ENCODE results near the gene CLEC16A. TPM values are rescaled to one million over a fixed set of nuclear protein-coding genes. Genes with fewer than 3 reads are reported as not detected.
A peak's percentile ranks its signal among the peaks of the same experiment; 100 is the strongest.

CLEC16A gene
- total and polyA plus RNA-seq, 8 donors: 8.1 to 17.2 (median 10.7) TPM

DNA sequence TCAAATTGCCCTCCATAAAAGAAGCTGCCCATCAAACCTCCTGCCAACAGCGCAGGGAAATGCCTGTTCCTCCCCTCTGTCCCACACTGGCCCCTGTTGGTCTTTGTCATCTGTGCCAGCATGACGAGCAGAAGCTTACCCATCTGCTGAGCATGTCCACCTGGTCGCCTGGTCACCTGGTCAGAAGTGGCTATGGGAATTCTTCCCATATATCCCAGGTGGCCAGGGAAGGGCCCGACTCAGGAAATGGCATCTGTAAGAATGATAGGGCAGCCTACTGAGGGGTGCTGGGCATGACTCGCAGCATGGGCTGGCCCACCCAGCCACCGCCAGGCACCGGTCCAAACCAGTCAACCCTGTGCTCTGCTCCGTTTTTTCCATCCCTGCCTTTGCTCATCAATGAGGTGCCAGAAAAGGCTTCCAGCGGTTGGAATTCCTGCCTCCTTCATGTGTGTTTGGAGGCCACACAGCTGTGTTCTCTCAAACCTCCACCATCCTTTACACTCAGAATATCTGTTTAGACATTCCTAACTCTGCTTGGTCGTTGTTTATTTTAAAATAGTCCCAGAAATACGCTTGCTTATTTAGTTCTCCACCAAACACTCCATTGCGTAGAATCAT is 145.2 kb downstream of the CLEC16A start:
- 77% methylated on average over 12 of the region's 12 CpGs for WGBS, 2 donors
- peaks cover 0 to 7% (median 0%) of the 10 kb centered on the region in 3 donors for H3K4me1 ChIP-seq
- intact Hi-C loops (cut with DNase I): no loop called here
- no peaks in the 10 kb centered on the region for H3K36me3 ChIP-seq
- H3K27me3 ChIP-seq: no peaks in the 10 kb centered on the region
- DNase-seq: peak in 2 of 6 donors; percentile 23 to 39
- no peaks in the 10 kb centered on the region for H3K9me3 ChIP-seq
- H3K4me3 ChIP-seq: no peak overlapping the region
- TF ChIP-seq CTCF (IDR thresholded peaks at IDR 0.05): no peak
- ATAC-seq: peak in 1 of 4 donors; percentile 36
- no peak for FAIRE-seq
- H3K27ac ChIP-seq: no peak overlapping the region

DNA sequence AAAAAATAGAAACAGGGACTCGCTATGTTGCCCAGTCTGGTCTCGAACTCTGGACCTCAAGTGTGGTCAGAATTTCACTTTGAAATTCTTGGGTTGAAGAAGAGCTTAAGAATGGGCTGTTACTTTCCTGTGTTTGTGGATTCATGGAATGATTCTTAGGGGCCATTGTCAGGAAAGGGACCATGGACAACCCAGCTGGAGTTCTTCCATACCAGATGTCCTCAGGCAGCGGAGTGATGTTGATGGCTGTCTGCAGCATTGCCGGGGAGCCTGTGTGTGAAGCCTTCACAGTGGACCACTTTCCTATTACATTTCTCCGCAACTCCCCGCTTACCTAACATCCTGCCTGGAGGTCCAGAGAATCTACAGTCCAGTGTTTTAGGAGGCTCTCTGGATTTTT is 145.9 kb downstream of the CLEC16A start:
- ATAC-seq (no peak), FAIRE-seq (no peak), DNase-seq (no peak)
- TF ChIP-seq CTCF (IDR thresholded peaks at IDR 0.05): no peak
- intact Hi-C loops (cut with DNase I): no loop called here
- Histone ChIP-seq H3K9me3 (no peaks in the 10 kb centered on the region), H3K4me1 (peaks cover 0 to 9% (median 0%) of the 10 kb centered on the region in 3 donors), H3K27ac (no peak overlapping the region), H3K36me3 (no peaks in the 10 kb centered on the region), H3K4me3 (no peak overlapping the region), H3K27me3 (no peaks in the 10 kb centered on the region)
- 96% methylated on average over 6 of the region's 6 CpGs for WGBS, 2 donors

- Histone ChIP-seq H3K4me1 (peaks cover 0 to 9% (median 0%) of the 10 kb centered on the region in 3 donors), H3K27ac (no peak overlapping the region), H3K36me3 (no peaks in the 10 kb centered on the region), H3K9me3 (no peaks in the 10 kb centered on the region), H3K27me3 (no peaks in the 10 kb centered on the region), H3K4me3 (no peak overlapping the region)
- ATAC-seq (no peak), FAIRE-seq (no peak), DNase-seq (peak in 1 of 6 donors; percentile 40)
- 95 to 98% methylated on average over 14 of the region's 14 CpGs for WGBS, 2 donors
- intact Hi-C loops (cut with DNase I): no loop called here
- no peak for TF ChIP-seq CTCF (IDR thresholded peaks at IDR 0.05)
Measured at GRCh38 chr16:11091021-11091785, 146.8 kb downstream of the CLEC16A start.

DNA sequence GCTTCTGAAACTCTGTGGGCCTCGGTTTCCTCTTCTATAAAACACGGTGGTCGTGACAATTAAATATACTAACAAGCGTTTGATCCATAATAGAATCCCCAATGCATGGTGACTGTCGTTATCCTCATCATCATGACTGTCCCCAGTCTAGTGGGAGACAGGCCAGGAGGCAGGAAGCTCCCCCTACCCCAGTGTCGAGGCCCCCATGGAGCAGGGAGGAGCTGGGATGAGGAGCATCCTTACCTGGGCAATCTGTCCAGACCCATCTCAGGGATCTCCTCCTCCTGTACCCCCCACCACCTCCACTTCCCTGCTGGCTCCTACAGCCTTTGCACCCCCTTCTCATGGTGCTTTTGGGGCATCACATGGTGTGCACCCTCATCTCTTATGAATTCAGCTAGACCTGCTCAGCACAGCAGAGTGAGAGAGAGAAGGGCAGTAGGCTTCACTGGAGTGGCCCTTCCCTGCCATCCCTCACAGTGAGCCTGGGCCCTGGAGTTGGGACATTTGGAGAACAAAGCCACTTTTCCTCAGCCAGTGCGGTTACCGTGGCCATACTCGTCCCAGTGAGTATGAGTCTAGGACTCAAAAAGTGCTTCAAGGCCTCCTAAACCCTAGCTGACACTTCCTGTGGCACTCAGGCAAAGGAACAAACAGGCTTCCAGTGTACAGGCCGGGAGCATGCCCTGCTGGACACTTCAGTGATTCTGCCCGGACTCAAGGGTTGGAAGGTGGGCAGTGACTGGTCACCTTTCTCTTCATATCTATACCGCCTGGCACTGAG is 148.6 kb downstream of the CLEC16A start:
- Histone ChIP-seq H3K36me3 (no peaks in the 10 kb centered on the region), H3K4me3 (no peak overlapping the region), H3K27ac (no peak overlapping the region), H3K27me3 (no peaks in the 10 kb centered on the region), H3K4me1 (peaks cover 0 to 12% (median 0%) of the 10 kb centered on the region in 3 donors), H3K9me3 (no peaks in the 10 kb centered on the region)
- FAIRE-seq (no peak), ATAC-seq (no peak), DNase-seq (peak in 1 of 6 donors; percentile 41)
- no peak for TF ChIP-seq CTCF (IDR thresholded peaks at IDR 0.05)
- 93 to 94% methylated on average over 12 of the region's 12 CpGs for WGBS, 2 donors
- intact Hi-C loops (cut with DNase I): no loop called here
